ENCODE measurements around the gene TRABD2B. TPM values are rescaled to one million over a fixed set of nuclear protein-coding genes. Genes with fewer than 3 reads are reported as not detected.

TRABD2B gene
- total RNA-seq, 4 donors from 2014 or later = 0.05 to 0.15 (median 0.12) TPM

DNA sequence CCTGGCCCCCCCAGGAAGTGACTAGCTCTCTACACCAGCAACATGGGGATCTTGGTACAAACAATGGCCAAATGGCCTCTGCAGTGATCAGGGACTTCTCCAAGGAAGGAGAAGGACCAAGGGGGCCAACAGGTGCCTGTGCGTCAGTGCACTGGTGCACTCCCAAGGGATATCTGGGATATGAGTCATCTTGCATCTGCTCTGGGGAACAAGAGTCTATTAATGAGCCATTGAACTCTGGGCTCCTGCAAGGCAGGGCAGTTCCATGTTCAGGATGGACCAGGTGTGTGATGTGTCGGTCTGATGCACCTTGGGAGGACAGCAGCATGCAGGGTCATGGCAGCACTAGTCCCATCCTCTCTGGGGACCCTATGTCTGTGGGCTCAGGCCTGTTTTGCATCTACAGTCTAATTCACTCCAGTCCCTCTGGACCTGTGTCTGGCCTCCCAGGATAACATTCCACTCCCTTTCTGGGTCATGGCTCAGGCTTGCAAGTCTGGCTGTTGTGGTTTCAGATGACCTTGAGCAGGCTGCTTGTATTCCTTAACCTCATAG, 125.3 kb downstream of the TRABD2B start:
- Histone ChIP-seq H3K4me1 (no peaks in the 10 kb centered on the region), H3K9me3 (no peaks in the 10 kb centered on the region), H3K4me3 (no peak overlapping the region), H3K27ac (no peak overlapping the region), H3K36me3 (no peaks in the 10 kb centered on the region), H3K27me3 (no peaks in the 10 kb centered on the region)
- intact Hi-C loops (cut with DNase I; ENCODE audit: low total_unique reads) (no loop called here), in situ Hi-C loops (cut with MboI; ENCODE audit: low sequenced_read_pairs in 4 of 4) (no loop called here)
- no peak for DNase-seq
- ATAC-seq = peak; percentile 48 to 49
- TF ChIP-seq, protein P1, sequence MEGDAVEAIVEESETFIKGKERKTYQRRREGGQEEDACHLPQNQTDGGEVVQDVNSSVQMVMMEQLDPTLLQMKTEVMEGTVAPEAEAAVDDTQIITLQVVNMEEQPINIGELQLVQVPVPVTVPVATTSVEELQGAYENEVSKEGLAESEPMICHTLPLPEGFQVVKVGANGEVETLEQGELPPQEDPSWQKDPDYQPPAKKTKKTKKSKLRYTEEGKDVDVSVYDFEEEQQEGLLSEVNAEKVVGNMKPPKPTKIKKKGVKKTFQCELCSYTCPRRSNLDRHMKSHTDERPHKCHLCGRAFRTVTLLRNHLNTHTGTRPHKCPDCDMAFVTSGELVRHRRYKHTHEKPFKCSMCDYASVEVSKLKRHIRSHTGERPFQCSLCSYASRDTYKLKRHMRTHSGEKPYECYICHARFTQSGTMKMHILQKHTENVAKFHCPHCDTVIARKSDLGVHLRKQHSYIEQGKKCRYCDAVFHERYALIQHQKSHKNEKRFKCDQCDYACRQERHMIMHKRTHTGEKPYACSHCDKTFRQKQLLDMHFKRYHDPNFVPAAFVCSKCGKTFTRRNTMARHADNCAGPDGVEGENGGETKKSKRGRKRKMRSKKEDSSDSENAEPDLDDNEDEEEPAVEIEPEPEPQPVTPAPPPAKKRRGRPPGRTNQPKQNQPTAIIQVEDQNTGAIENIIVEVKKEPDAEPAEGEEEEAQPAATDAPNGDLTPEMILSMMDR (IDR thresholded peaks at IDR 0.05 in 4 of 5, conservative IDR thresholded peaks at IDR 0.05 in 1 of 5) = no peak
- no peak for TF ChIP-seq POLR2A (IDR thresholded peaks at IDR 0.05)

DNA sequence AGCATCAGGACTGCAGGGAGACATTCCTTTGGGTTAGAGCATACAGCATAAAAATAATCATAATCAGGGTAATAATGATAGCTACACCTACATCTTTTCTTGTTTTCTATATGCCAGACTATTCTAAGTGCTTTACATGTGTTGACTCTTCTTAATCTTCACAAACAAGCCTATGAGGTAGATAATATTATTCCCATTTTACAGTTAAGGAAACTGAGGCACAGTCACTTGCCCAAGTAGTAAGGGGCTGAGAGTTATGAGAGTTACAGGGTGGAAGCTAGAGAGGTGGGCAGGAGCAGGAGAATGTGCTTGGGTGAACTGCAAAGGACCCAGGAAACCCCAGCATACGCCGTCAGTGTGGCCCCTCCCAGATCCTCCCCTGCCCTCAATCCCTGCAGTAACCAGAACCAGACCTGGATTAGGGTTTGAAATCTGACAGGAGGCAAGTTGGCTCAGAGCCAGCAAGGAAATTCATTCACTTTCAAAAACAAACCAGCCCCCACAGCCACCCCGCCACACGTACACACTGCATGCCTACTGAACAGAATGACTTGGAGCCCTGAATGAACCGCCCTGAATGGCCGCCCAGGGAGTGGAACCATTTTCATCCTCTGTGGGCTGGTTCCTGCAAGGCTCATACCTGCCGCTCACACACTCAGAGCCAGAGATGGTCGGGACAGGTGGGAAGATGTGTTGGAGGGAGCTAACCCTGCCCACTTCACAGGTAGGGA, 126.1 kb downstream of the TRABD2B start:
- Histone ChIP-seq H3K27me3 (no peaks in the 10 kb centered on the region), H3K36me3 (no peaks in the 10 kb centered on the region), H3K4me1 (no peaks in the 10 kb centered on the region), H3K4me3 (no peak overlapping the region), H3K27ac (no peak overlapping the region), H3K9me3 (no peaks in the 10 kb centered on the region)
- no peak for ATAC-seq
- in situ Hi-C loops (cut with MboI; ENCODE audit: low sequenced_read_pairs in 4 of 4) = no loop called here
- no peak for DNase-seq
- intact Hi-C loops (cut with DNase I; ENCODE audit: low total_unique reads) = no loop called here
- no peak for TF ChIP-seq POLR2A (IDR thresholded peaks at IDR 0.05)
- TF ChIP-seq, protein P1 (IDR thresholded peaks at IDR 0.05 in 4 of 5, conservative IDR thresholded peaks at IDR 0.05 in 1 of 5) = no peak

DNA sequence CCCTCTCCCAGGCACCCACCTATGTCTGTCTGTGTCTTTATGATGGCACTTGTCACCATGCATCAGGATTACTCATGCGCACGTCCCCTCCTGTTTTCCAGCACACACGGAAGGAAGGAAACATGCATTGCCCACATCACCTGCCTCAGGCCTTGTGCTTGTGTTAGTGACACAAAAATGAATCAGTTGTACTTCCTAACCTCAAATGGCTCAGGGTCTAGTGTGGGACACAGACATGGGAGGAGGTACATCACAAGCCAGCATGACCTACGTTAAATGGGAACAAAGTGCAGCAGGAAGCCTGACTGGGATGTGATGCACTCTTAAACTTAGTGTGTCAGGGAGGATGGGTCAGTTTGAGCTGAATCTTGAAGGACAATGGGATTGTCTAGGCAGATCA, 126.7 kb downstream of the TRABD2B start:
- intact Hi-C loops (cut with DNase I; ENCODE audit: low total_unique reads) (no loop called here), in situ Hi-C loops (cut with MboI; ENCODE audit: low sequenced_read_pairs in 4 of 4) (no loop called here)
- ATAC-seq (no peak), DNase-seq (no peak)
- H3K36me3 ChIP-seq = no peaks in the 10 kb centered on the region
- no peaks in the 10 kb centered on the region for H3K4me1 ChIP-seq
- no peaks in the 10 kb centered on the region for H3K9me3 ChIP-seq
- no peak overlapping the region for H3K4me3 ChIP-seq
- no peak for TF ChIP-seq POLR2A (IDR thresholded peaks at IDR 0.05)
- TF ChIP-seq, protein P1 (IDR thresholded peaks at IDR 0.05 in 4 of 5, conservative IDR thresholded peaks at IDR 0.05 in 1 of 5) = no peak
- H3K27me3 ChIP-seq = no peaks in the 10 kb centered on the region
- H3K27ac ChIP-seq = no peak overlapping the region

DNA sequence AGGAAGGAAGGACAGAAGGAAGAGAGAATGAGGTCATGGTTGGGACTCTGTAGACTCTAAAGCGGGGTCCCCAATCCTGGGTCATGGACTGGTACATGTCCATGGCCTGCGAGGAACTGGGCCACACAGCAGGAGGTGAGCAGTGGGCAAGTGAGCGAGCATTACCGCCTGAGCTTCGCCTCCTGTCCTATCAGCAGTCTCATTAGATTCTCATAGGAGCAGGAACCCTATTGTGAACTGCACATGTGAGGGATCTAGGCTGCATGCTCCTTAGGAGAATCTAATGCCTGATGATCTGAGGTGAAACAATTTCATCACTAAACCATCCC, 128.9 kb downstream of the TRABD2B start:
- no peak for DNase-seq
- TF ChIP-seq POLR2A (IDR thresholded peaks at IDR 0.05) = no peak
- TF ChIP-seq, protein P1 (IDR thresholded peaks at IDR 0.05 in 4 of 5, conservative IDR thresholded peaks at IDR 0.05 in 1 of 5) = no peak
- Histone ChIP-seq H3K27ac (no peak overlapping the region), H3K27me3 (no peaks in the 10 kb centered on the region), H3K4me3 (no peak overlapping the region), H3K4me1 (no peaks in the 10 kb centered on the region), H3K36me3 (no peaks in the 10 kb centered on the region), H3K9me3 (no peaks in the 10 kb centered on the region)
- in situ Hi-C loops (cut with MboI; ENCODE audit: low sequenced_read_pairs in 4 of 4) = no loop called here
- intact Hi-C loops (cut with DNase I; ENCODE audit: low total_unique reads) = no loop called here
- ATAC-seq = no peak
